Measurements from ENCODE around the gene DNAAF5.
A peak's percentile ranks its signal among the peaks of the same experiment; 100 is the strongest.

Gene DNAAF5

DNA sequence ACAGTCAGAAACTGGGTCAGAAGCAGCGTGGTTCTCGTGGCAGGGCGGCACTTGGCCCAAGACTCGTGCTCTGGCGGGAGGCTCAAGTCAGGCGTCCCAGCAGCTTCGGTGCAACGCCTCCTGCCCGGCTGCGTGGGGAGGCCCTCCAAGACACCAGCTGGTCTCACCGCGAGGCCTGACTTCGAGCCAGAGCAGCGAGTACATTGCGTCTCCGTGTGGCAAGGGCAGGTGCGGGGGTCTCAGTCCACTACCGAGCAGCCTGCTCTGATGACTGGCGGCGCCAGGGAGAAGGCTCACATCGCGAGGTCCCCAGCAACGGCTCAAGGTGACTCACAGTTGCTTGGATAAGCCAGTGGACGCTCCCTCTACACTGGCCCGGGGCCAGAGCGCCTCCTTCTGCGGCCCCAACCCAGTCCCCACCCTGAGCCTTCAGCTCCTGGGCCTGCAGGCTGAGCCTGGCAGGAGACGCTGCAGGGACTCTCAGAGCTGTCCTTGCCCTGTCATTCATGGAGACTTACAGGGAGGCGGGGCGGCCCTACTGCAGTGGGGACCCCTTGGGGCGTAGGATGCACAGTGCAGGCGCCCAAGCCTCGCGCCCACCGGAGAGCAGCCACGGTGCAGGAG is 42.5 kb downstream of the DNAAF5 start:
- DNase-seq (ENCODE audit: low spot score), result no peak

DNA sequence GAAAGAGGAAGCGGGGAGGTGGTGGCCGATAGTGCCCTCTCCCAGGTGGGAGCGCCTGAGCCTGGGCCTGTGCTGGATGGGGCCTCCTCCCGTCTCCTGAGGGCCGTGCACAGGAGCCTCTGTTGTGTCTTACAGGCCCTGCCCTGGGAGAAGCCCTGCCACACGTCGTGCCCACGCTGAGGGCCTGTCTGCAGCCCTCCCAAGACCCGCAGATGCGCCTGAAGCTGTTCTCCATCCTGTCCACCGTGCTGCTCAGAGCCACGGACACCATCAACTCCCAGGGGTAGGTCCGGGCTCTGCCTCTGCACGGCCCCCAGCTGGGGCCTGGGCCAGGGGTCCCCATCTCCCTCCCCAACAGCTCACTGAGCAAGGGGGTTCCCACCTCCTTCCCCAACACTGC is 43.8 kb downstream of the DNAAF5 start:
- no peak for DNase-seq (ENCODE audit: low spot score)

DNA sequence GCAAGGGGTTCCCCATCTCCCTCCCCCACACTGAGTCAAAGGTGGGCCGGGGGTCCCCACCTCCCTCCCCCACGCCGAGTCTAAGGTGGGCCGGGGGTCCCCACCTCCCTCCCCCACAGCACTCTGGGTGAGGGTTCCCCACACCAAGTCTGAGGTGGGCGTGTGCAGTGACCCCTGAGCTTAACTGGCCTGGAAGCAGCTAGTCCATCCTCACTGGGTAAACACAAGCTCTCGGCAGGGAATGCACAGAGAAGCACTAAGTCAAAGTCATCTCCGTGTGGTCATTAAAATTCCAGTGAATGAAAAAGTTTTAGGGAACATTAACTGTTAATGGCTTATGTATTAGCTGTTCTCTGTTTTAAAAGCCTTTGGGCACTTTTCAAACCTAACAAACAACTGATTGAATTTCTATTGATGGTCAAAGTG is 44.3 kb downstream of the DNAAF5 start:
- DNase-seq (ENCODE audit: low spot score), result no peak

DNA sequence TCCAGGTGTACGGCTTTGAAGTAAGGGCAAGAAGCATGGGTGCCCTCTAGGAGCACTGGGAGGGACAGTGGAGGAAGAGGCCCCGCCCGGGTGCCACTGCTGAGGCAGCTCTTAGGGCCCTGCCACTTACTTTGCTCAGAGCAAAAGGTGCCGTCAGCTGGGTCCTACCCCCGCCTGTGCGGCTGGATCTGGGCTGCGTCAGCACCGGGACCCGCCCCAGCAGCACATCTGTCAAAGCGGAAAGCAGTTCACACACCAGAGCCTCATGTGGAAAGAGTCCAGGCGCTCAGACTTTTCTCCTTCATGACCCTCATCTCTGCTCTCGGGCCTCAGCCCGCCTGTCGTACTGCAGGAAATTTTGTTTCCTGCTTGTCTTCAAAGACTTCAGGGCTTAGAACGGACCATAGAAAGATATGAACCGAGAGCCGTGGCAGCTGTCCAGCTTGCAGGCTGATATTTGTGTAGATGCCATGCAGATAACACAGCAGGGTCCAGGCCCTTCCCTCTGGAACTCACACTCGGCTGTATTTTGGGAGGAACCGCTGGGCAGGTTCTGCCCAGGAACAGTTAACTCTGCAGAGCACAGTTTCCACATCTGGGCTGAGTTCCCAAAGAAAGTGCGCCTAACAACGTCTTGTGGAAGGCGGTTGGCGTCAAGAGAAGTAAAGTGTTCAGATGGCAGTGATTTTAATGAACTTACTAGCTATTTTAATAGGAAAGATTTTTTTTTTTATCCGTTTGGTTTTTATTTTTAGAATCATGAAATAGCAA is 44.9 kb downstream of the DNAAF5 start:
- no peak for DNase-seq (ENCODE audit: low spot score)

DNA sequence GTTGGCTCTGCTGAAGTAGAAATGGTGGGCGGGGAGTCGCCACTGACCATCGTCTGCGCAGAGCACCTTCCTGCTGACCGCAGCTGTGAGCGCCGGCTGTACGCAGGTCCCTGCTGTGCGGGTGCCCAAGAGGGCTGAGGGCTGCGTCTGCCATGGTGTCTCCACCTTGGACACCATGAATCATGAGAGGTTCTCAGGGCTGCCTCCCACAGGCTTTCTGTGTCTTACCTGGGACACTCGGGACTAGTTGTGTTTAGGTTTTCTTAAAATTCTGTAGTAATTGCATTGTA is 45.5 kb downstream of the DNAAF5 start:
- DNase-seq (ENCODE audit: low spot score), result no peak

DNA sequence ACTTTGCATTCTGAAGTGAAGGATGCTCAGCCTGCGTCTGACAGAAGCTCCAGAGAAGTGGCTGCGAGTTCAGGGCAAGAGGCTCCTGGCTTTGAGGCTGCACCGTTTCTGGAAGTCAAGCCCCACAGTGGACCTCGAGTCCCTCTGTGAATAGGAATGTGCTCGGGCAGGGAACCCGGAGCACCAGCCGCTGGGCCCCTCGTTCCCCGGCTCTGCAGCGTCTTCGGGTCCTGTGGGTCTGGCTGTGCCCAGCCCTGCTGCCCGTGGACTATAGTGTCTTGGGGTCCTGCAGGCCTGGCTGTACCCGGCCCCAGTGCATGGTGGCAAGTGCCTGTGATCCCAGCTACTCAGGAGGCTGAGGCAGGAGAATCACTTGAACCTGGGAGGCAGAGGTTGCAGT is 45.9 kb downstream of the DNAAF5 start:
- no peak for DNase-seq (ENCODE audit: low spot score)

DNA sequence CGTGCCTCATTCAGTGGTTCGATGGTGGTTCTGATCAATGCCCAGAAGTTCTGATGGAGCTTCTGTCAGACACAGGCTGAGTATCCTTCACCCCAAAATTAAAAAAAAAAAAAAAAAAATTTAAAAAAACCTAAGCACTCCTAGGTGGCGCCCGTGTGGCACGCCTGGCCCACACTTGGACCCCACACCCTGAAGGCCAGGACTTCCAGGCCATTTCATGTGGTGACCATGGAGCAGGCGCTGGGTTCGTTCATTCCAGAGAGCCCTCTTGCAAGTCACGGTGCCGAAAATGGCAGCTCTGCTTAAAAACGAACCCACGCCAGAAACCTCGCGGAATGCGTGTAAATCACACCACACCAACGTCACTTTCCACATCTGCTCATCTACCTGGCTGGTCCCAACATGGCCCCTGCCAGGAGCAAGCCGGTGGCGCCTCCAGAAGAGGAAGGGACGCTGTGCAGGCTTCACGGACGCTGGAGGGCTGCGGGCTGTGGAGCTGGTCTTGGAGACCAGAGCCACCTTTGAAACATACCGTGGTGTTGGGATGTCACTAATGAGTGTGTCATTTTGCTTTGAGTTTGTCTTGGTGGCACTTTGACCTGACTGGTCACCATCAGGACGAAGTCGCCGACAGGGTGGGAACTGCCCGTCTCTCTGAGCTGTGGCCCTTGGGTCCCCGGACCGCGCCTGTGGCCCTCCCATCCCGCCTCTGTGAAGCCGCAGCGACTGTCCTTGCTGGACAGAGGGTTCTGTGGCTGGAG is 46.5 kb downstream of the DNAAF5 start:
- DNase-seq (ENCODE audit: low spot score), result no peak

DNA sequence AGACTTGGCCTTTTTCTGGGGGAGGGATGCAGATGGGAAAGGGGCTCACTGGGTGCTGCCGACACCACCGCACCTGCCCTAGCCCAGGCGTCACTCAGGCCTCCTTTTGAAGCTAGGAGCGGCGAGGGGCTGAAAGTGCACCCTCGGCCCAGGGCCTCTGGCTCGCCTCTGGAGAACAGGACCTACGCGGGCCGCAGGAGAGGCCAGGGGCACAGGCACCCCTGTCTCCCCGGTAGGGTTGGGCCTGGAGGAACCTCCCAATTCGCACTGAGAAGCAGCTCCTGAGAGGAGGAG is 47.1 kb downstream of the DNAAF5 start:
- DNase-seq (ENCODE audit: low spot score), result no peak

DNA sequence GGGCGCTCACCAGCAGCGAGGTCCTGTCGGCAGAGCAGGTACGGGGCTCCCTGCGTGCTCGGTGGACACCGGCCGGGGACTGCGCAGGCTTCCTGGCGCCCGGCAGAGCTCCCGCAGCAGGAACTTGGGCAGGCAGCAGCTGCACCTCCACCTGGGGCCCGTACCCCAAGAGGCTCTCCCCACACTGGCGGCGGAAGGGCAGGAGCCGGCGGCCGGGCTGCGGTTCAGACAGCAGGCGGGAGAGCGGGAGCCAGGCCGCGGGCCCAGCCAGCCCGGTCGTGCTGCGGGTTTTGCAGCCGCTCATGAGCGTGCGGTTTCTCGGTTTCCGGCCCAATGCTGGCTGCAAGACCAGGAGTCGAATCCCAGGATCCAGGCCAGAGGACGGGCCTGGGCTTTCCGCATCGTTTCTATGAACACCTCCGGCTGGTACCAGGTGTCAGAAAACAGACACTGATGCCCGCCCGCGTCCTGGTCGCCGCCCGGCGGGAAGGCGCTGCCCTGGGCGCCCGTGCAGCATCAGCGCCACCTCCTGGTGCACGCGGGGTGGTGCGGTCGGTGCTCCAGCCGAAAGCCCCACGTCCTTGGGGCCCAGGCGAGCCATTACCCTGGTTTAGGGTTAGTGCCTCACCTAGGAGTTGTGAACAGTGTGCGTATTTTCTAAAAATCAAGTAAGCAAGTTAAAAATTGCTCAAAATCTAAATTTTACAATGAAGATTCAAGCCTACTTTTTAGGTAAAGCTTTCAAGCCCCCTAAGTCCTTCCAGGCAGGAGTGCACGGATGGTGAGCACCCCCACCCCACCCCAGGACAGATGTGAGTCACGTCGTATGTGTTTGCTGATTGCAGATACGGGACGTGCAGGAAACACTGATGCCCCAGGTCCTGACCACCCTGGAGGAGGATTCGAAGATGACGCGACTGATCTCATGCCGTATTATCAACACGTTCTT is 47.9 kb downstream of the DNAAF5 start:
- DNase-seq (ENCODE audit: low spot score), result peak; percentile 89

DNA sequence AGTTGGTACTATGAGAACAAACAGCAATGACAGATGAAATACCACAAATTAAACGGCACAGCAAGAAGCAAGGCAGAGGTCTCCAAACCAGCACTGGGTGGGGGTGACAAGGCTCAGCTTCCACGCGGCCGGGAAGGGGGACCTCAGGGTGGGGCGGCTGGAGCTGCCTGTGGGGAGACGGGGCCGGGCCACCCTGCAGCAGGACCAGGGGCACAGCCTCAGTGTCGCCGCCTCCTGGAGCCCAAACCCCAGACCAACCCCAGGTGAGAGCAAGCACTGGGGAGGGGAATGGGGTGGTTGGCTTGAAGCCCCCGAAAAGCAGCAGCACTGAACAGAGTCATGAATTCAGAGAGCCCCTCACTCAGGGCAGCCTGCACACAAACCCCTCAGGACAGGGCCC is 49.9 kb downstream of the DNAAF5 start:
- no peak for DNase-seq (ENCODE audit: low spot score)

DNA sequence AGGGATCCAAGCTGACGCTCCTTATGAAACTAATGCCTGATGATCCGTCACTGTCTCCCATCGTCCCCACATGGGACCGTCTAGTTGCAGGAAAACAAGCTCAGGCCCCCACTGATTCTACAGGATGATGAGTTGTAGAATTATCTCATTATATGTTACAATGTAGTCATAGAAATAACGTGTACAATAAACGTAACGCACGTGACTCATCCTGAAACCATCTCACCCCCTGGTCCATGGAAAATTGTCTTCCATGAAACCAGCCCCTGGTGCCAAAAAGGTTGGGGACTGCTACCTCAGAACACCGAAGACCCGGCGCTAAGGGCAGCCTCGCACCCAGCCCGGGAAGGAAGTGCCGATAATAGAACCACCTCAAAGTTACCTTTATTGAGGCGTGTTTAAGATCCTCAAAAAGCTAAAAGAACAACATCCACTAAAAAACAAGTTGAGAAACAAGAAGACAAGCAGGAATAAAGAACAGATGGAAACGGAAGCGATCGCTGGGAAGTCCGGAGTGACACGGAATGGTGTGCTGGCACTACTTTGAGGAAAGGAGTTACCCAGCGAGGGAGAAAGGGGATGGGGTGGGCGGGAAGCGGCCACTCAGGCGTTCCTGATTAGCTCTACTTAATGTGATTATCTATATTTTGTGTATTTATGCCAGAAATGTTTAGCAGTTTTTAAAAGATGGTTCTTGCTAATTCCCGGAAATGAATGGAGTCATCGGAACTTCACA is 50.7 kb downstream of the DNAAF5 start:
- no peak for DNase-seq (ENCODE audit: low spot score)

DNA sequence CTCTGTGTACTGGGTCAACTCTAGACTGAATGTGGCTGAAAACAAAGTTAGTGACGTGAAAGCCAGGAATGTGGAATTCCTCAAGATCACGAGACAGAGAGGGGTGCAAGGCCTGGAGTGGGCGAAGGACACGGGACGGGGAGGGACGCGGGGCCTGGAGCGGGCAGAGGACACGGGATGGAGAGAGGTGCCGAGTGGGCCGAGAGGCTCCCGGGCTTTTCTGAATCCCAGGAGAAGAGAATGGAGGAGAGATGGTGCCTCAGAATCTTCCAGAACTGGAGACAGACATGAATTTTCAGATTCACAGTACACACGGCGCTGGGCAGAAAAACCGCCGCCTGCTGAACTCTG is 51.2 kb downstream of the DNAAF5 start:
- no peak for DNase-seq (ENCODE audit: low spot score)

DNA sequence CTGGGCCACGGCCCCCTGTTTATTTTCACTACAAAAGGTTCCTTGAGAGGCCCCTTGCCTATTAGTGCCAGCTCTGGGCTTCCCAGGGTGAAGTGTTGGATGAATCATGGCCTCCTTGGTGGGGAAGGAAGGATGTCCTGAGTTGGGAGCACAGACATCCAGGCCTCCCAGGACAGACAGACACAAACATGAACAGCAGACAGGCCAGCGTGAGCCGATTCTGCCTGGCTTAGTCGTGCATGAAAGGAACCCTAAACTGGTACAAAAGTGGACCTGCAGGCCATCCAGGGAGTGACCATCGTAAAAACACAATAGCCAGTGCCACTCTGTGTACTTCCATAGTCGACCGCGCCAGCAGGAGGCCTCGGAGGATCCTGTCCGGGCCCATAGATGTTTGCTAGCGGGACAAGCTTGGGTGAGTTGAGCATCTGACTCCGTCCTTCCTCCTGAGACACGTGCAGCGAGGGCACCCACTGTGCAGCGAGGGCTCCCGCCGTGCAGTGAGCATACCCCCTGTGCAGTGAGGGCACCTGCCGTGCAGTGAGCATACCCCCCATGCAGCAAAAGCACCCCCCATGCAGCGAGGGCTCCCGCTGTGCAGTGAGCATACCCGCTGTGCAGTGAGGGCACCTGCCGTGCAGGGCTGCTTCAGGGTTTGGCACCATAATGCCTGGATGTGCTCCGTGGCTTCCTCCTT is 51.9 kb downstream of the DNAAF5 start:
- DNase-seq (ENCODE audit: low spot score), result no peak

DNA sequence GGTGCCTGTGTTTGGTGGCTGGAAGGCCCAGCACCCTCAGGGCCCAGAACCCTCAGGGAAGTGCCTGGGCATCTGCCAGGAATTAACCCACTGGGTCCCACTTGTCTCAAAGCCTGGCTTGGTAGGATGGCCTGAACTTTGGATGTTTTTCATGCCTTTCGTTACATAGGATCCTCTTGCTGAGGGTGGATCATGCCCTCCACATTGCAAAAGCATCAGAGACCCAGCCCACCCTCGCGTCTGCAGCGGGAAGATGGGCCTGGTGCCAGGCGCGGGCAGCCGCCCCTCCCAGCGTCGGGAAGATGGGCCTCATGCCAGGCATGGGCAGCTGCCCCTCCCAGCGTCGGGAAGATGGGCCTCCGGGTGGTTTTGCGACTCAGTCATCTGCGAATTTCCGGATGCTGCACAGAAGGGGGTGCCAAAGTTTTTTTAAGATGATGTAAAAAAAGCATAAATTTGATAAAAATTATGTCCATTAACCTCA is 52.5 kb downstream of the DNAAF5 start:
- no peak for DNase-seq (ENCODE audit: low spot score)

DNA sequence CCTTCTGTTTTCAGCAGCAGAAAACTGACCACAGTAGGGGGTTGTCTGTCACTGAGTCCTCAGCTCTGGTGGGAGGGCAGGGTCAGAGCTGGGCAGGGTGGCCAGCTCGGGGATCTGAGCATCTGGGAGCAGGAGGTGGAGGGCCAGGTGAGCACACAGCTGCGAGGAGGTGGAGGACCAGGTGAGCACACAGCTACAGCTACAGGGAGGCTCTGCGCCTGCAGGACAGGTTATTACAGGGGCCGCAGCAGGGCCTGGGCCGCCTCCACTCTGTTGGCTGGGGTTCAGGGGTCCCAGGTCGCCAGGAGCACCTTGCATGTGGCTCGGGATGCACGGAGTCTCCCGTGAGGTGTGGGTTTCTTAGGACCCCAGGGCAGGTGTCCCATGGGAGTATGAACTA is 53.0 kb downstream of the DNAAF5 start:
- DNase-seq (ENCODE audit: low spot score), result no peak

DNA sequence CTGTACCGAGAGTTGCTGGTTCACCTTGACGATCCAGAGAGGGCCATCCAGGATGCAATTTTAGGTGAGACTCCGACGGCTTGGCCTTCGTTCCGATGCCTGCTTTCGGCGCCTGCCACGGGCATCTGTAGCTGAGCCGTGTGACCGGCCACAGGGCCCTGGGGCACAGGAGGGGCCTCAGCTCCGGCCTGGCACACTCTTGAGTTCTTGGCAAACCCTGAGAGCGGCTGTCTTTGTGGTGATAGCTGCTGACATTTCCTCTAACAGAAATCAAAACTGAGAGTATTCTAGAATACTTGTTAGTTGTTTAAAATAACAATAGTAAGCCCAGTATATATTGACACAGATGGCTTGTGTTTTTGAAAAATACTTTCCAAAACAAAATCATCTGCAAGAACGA is 53.6 kb downstream of the DNAAF5 start:
- no peak for DNase-seq (ENCODE audit: low spot score)

DNA sequence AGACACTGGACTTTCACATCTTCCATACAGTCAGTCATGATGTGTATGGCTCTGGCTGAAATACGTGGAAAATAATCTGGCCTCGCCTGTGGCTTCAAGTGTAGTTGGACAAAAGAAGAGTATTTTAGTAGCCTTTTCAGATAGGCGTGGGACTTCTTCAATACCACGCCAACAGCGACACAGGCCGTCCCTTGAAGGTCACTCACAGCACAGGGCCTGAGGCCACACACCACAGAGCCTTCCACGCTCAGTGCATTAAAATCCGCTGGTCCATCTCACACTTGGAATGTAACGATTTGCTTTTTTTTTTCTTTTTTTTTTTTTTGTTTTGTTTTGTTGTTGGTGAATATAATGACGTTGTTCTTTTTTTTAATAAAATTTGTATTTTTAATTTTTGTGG is 54.0 kb downstream of the DNAAF5 start:
- DNase-seq (ENCODE audit: low spot score), result no peak

DNA sequence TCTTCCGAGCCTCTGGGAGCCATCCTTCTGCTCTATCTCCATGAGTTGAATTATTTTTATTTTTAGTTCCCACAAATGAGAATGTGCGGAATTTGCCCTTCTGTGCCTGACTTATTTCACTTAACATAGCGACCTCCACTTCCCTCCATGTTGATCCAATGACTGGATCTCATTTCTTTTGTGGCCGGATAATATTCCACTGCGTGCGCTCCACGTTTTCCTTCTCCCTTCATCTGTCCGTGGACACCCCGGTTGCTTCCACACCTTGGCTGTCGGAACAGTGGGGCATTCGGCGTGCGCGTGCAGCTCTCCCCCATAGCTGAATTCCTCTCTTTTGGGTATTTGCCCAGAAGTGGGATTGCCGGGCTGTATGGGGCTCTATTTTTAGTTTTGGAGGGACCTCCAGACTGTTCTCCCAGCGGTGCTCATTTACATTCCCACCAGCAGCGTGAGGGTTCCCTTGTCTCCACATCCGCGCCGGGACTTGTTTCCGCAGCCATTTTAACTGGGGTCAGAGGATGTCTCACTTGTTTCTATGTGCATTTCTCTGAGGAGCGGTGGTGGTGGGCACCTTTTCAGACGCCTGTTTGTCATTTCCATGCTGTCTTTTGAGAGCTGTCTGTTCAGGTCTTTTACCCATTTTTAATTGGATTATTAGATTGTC is 54.8 kb downstream of the DNAAF5 start:
- DNase-seq (ENCODE audit: low spot score), result no peak

DNA sequence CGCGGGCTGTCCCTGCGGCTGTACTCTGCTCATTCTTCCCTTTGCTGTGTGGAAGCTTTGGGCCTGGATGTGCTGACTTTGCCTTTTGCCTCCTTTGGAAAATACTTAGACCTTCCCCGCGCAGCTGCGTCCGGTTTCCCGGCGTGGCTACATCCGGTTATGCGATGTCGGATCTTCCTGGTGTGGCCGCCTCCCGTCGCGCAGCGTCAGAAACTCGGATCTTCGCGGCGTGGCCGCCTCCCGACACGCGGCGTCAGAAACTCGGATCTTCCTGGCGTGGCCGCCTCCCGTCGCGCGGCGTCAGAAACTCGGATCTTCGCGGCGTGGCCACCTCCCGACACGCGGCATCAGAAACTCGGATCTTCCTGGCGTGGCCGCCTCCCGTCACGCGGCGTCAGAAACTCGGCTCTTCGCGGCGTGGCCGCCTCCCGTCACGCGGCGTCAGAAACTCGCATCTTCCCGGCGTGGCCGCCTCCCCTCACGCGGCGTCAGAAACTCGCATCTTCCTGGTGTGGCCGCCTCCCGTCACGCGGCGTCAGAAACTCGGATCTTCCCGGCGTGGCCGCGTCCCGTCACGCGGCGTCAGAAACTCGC is 55.5 kb downstream of the DNAAF5 start:
- no peak for DNase-seq (ENCODE audit: low spot score)

All from GM03348 (cell line).